Activated B cell treated with CpG ODN at 0.5 μM for 24 hours (primary cell): ENCODE measurements around the gene LGALS1. TPM values are rescaled to one million over a fixed set of nuclear protein-coding genes. Genes with fewer than 3 reads are reported as not detected.

Experiments
- ATAC-seq: fragments of 200-7000 bp; cut with Tn5 transposase; one replicate; pipeline ENCODE4 v1.10.0; 2021; ENCODE audit warnings: low read depth, mild to moderate bottlenecking, moderate library complexity
- CTCF ChIA-PET: fragments of 350-600 bp; sonication (Branson Sonifier 250); formaldehyde crosslinking; loops from one replicate; lab custom pipeline; 2021; ENCODE audit warnings: antibody characterized with exemption; lab: Charles Lee
- POLR2A ChIA-PET: fragments of 350-600 bp; sonication (Branson Sonifier 250); formaldehyde crosslinking; loops from one replicate; lab custom pipeline; 2021; ENCODE audit warnings: antibody characterized with exemption; lab: Charles Lee
- DNase-seq: peaks from one replicate; pipeline ENCODE4 v3.0.0; 2022
- H3K27ac Mint-ChIP-seq: one replicate; pipeline ENCODE4 v1.8.0; 2020; ENCODE audit warnings: mixed read lengths
- H3K27me3 Mint-ChIP-seq: one replicate; pipeline ENCODE4 v1.8.0; 2021; ENCODE audit warnings: mixed read lengths
- H3K36me3 Mint-ChIP-seq: one replicate; pipeline ENCODE4 v1.8.0; 2021; ENCODE audit warnings: low read depth, mixed read lengths
- H3K4me1 Mint-ChIP-seq: one replicate; pipeline ENCODE4 v1.8.0; 2021; ENCODE audit warnings: mixed read lengths
- H3K4me3 Mint-ChIP-seq: one replicate; pipeline ENCODE4 v1.8.0; 2020; ENCODE audit warnings: mild to moderate bottlenecking, mixed read lengths
- H3K9me3 Mint-ChIP-seq: one replicate; pipeline ENCODE4 v1.8.0; 2020; ENCODE audit warnings: mixed read lengths
- CTCF ChIP-seq: fragments of 200-600 bp; IDR thresholded peaks from one replicate; pipeline ENCODE4 v1.8.0; 2022; ENCODE audit warnings: antibody characterized with exemption, mild to moderate bottlenecking
- intact Hi-C: fragments of 100-400 bp; cut with micrococcal nuclease; formaldehyde crosslinking; loops from one replicate; pipeline ENCODE4 v1.15.1; 2024
- total RNA-seq: library from RNA; stranded (reverse); gene quantifications from 2 replicates; pipeline ENCODE4 v1.2.3, GENCODE V29; 2022

The LGALS1 gene
- total RNA-seq, 1 donor from 2014 or later, result 230 TPM

- ChIA-PET CTCF (interaction anchor here (1.1 to 5.0 kb wide), 5 partner anchors 16 to 70 kb away, joined by 3 to 46 read pairs (median 9); partner anchors contain the start of genes GGA1 and PDXP), POLR2A (interaction anchor here (0.5 to 9.7 kb wide), 17 partner anchors 8 to 752 kb away, joined by 3 to 181 read pairs (median 5); partner anchors contain the start of genes ANKRD54, GGA1, NOL12 and PDXP)
- DNase-seq, result no peak
- H3K27ac Mint-ChIP-seq, result peak overlapping the region; percentile 91
- no peaks in the 10 kb centered on the region for H3K27me3 Mint-ChIP-seq
- H3K4me1 Mint-ChIP-seq, result peaks cover 60% of the 10 kb centered on the region
- peaks cover 8% of the 10 kb centered on the region for H3K36me3 Mint-ChIP-seq
- peak overlapping the region; percentile 84 for H3K4me3 Mint-ChIP-seq
- peak; percentile 28 for ATAC-seq
- intact Hi-C loops, result loop anchor here (1.0 to 2.0 kb wide), 5 partner anchors 9 to 167 kb away; partner anchors contain the start of genes ANKRD54, GGA1, NOL12 and PDXP
- no peak for TF ChIP-seq CTCF
- H3K9me3 Mint-ChIP-seq, result no peaks in the 10 kb centered on the region
Measured at GRCh38 chr22:37677493-37677974, 2.1 kb downstream of the LGALS1 start.

GRCh38 chr22:37678372-37678771, 2.9 kb downstream of the LGALS1 start:
- Mint-ChIP-seq H3K27ac (no peak overlapping the region), H3K27me3 (no peaks in the 10 kb centered on the region), H3K4me1 (peaks cover 52% of the 10 kb centered on the region), H3K4me3 (no peak overlapping the region), H3K9me3 (no peaks in the 10 kb centered on the region), H3K36me3 (peaks cover 8% of the 10 kb centered on the region)
- CTCF ChIA-PET, result interaction anchor here (1.2 to 8.4 kb wide), 5 partner anchors 17 to 70 kb away, joined by 3 to 163 read pairs (median 25); partner anchors contain the start of genes GGA1 and SH3BP1
- intact Hi-C loops, result no loop called here
- ATAC-seq (no peak), DNase-seq (no peak)
- POLR2A ChIA-PET, result interaction anchor here (2.1 to 9.7 kb wide), 6 partner anchors 18 to 70 kb away, joined by 9 to 181 read pairs (median 59); partner anchors contain the start of genes GGA1, PDXP and SH3BP1
- TF ChIP-seq CTCF, result no peak

GRCh38 chr22:37679670-37680069, 4.2 kb downstream of the LGALS1 start:
- DNase-seq (no peak), ATAC-seq (no peak)
- Mint-ChIP-seq H3K36me3 (peaks cover 8% of the 10 kb centered on the region), H3K27me3 (no peaks in the 10 kb centered on the region), H3K4me3 (no peak overlapping the region), H3K9me3 (no peaks in the 10 kb centered on the region), H3K4me1 (peaks cover 43% of the 10 kb centered on the region), H3K27ac (no peak overlapping the region)
- intact Hi-C loops, result no loop called here
- ChIA-PET CTCF (interaction anchor here (2.4 to 8.4 kb wide), 7 partner anchors 16 to 72 kb away, joined by 11 to 163 read pairs (median 30); partner anchors contain the start of genes GGA1, PDXP and SH3BP1), POLR2A (interaction anchor here (0.7 to 6.3 kb wide), 4 partner anchors 21 to 53 kb away, joined by 3 to 45 read pairs (median 20); partner anchors contain the start of gene PDXP)
- TF ChIP-seq CTCF, result no peak

GRCh38 chr22:37680191-37680851, 4.9 kb downstream of the LGALS1 start:
- no peak for DNase-seq
- no peak for ATAC-seq
- no peaks in the 10 kb centered on the region for H3K27me3 Mint-ChIP-seq
- H3K4me1 Mint-ChIP-seq, result peaks cover 40% of the 10 kb centered on the region
- TF ChIP-seq CTCF, result no peak
- peaks cover 8% of the 10 kb centered on the region for H3K36me3 Mint-ChIP-seq
- H3K4me3 Mint-ChIP-seq, result no peak overlapping the region
- no peak overlapping the region for H3K27ac Mint-ChIP-seq
- POLR2A ChIA-PET, result interaction anchor here (1.2 to 6.3 kb wide), 7 partner anchors 21 to 72 kb away, joined by 4 to 45 read pairs (median 8); partner anchors contain the start of genes GGA1 and PDXP
- H3K9me3 Mint-ChIP-seq, result no peaks in the 10 kb centered on the region
- intact Hi-C loops, result no loop called here
- CTCF ChIA-PET, result interaction anchor here (1.6 to 8.4 kb wide), 9 partner anchors 17 to 72 kb away, joined by 3 to 163 read pairs (median 30); partner anchors contain the start of genes GGA1, PDXP and SH3BP1
